ENCODE measurements around the gene PPP2R2D.
"Not testable (repeated sequence)": the region's sequence is repeated elsewhere in the genome, so short reads cannot be mapped to it uniquely, and the experiment has no call there.

The PPP2R2D gene

GRCh38 chr10:131979336-131979735, 78.5 kb downstream of the PPP2R2D start:
- no peak for DNase-seq

- no peak for DNase-seq
Observed at GRCh38 chr10:131979821-131980270, 79.0 kb downstream of the PPP2R2D start.

- no peak for DNase-seq
Observed at GRCh38 chr10:131980321-131980720, 79.5 kb downstream of the PPP2R2D start.

DNA sequence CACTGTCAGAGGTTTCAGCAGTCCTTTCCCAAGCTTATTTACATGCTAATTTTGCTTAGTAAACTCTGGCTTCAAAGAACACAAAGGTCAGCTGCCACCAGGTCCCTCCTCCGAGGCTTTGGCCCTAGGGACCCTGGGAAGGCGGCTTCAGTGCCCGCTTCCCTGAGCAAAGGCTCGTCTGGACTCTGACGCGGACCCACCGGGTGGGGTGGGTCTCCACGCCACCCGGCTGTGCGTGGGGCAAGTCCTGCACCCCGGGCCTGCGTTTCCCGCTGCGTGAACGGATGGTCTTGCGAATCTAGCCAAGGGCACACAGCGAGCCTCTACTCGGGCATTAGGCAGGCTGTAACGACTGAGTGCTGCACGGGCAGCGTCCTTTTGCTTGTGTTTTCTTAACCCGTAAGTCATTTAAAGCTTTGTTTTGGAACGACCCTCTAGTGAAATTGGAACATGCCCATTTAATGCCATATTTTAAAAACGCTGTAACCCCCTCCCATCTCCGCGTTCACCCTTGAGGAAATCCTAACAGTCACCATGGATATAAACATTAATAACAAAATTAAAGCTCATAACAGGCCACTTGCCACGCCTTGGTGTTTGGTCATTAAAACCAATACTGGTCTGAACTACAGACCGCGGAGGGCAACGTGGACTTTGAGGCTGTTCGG, 80.1 kb downstream of the PPP2R2D start:
- DNase-seq, result no peak

DNA sequence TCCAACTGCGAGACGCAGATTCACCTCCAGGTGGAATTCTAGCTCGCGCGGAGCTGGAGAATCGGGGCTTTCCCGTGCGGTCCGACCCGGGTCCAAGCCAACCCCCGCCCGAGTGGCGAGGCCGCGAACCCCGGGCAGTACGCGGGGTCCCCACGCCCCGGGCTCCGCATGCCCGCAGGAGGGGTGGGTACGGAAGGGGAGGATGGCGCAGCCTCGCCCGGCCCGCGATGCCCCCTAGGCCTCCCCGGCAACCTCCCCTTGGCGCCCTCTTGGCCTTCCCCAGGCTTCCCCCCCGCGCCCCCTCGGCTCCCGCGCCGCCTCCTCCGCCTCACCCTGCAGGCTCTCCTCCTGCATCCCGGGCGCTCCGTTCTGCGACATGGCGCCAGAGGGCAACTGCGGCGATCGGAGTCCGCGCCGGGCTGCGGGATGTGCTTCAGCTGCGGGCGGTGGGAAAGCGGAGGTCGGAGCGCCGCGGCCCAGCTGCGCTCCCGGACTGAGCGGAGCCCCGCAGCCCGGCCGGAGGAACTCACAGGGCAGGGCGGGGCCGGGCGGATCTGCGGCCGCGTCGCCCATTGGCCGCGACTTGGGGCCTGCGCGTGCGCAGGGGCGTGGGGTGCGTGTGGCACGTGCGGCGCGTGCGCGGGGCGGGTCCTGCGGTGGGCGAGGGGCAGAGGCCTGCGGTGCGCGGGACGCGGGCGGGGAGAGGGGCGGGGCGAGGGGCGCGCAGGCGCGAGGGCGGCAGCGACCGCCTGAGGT, 80.8 kb downstream of the PPP2R2D start, which contains the start of gene BNIP3:
BNIP3 (minus strand) TSS at position 495 of the 756 bp plus-strand sequence; CDS start at position 378, 117 bp downstream.
- peak; percentile 40 for DNase-seq

GRCh38 chr10:131982185-131982756, 81.5 kb downstream of the PPP2R2D start:
- no peak for DNase-seq

DNA sequence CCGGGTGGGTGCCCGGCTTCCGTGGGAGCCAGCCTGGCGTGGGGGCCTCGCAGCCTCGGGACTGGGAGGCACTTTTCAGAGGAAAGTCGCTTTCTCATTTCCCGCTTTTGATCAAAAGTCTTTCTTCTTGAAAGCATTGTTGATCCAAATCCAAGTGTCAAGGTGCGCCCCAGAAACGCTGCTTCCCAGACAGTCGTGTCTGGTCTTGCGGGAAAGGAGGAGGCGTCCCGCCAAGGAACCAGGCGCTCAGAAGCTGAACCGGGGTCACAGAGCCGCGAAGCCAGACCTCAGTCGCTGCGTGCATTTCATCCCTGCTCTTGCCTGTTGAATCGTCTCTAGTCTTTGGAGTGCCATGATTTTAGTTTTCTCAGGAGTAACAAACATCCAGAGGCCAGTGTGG, 82.0 kb downstream of the PPP2R2D start:
- DNase-seq, result no peak

- DNase-seq, result no peak
Observed at GRCh38 chr10:131983780-131984179, 83.0 kb downstream of the PPP2R2D start.

DNA sequence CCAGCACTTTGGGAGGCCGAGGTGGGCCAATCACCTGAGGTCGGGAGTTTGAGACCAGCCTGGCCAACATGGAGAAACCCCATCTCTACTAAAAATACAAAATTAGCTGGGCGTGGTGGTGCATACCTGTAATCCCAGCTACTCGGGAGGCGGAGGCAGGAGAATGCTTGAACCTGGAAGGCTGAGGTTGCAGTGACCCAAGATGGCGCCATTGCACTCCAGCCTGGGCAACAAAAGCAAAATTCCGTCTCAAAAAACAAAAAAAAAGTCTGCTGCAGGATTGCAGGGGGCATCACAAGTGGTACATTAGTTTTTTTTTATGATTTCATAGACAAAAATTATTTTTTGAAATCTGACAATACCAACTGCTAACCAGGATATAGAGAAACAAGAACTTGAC, 86.0 kb downstream of the PPP2R2D start:
- DNase-seq, result not testable (repeated sequence)

- DNase-seq, result not testable (repeated sequence)
Observed at GRCh38 chr10:131987301-131987700, 86.5 kb downstream of the PPP2R2D start.

DNA sequence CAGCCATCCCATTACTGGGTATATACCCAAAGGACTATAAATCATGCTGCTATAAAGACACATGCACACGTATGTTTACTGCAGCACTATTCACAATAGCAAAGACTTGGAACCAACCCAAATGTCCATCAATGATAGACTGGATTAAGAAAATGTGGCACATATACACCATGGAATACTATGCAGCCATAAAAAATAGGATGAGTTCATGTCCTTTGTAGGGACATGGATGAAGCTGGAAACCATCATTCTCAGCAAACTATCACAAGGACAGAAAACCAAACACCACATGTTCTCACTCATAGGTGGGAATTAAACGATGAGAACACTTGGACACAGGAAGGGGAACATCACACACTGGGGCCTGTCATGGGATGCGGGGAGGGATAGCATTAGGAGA, 87.0 kb downstream of the PPP2R2D start:
- DNase-seq, result not testable (repeated sequence)

DNA sequence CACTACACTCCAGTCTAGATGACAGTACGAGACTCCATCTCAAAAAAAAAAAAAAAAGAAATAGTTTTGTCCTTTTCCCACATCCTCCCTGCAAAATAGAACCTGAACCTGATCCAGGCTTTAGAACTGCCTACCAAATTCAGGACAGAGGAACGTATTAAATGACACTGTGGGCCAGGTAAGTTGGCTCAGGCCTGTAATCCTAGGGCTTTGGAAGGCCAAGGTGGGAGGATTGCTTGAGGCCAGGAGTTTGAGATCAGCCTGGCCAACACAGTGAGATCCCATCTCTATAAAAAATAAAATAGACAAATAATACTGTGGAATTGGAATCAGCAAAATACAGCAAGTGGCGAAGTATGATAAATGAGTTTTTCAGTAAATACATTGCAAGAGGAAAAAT, 90.9 kb downstream of the PPP2R2D start:
- DNase-seq, result no peak

DNA sequence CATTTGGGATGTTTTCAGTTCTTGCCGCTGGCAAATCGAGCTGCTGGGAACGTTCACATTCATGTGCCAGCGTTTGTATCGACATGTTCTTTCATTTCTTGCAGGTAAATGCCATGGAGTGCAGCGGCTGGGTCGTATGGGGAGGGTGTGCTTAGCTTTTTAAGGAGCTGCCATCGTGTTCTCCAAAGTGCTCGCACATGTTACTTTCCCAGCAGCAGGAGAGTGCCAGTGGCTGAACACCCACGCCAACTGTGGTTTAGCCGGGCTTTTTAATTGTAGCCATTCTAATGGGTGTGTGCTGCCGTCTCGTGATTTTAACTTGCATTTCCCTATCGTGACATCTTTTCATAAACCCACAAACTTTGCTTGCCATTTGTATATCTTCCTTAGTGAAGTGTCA, 92.5 kb downstream of the PPP2R2D start:
- no peak for DNase-seq

- no peak for DNase-seq
Observed at GRCh38 chr10:131994435-131994834, 93.6 kb downstream of the PPP2R2D start.

DNA sequence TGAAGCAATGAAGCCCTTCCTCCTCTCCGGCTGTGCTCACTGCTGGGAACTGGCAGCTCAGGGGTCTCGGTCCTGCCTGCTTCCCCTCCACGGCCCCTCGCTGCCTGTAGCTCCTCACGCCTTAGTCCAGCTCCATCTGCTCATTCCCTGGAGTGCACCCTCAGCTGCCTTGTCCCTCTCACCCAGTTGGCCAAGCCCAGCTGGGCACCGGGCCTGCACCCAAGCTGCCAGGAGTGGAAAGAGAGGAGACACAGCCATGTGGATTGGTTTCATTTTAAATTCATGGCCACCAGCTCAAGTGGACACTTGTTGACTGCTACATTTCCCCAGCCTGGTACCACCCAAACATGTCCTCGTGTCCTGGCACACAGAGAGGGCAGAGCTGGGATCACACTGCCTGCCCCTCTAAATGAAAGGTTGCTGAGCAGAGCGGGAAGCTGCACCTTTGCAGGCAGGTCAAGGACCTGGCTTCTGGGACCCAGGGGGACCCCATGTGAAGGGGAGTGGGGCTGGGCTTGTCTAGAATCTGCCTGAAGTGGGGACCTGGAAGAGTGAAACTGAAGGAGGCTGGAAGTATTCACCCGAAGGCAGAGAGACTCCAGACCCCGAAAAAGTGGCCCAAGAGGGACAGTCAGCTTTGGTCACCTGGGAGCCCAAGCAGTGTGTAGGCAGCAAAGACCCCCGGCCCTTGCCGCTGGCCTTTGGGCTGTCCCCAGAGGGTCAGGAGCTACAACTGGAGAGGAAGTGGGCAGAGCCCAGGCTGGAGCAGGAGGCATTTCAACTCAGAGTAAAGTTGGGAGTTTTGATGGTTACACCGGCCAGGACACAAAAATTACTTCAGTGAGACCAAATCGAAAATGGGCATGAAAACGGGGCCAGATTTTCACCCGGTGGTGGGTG, 95.9 kb downstream of the PPP2R2D start:
- no peak for DNase-seq

DNA sequence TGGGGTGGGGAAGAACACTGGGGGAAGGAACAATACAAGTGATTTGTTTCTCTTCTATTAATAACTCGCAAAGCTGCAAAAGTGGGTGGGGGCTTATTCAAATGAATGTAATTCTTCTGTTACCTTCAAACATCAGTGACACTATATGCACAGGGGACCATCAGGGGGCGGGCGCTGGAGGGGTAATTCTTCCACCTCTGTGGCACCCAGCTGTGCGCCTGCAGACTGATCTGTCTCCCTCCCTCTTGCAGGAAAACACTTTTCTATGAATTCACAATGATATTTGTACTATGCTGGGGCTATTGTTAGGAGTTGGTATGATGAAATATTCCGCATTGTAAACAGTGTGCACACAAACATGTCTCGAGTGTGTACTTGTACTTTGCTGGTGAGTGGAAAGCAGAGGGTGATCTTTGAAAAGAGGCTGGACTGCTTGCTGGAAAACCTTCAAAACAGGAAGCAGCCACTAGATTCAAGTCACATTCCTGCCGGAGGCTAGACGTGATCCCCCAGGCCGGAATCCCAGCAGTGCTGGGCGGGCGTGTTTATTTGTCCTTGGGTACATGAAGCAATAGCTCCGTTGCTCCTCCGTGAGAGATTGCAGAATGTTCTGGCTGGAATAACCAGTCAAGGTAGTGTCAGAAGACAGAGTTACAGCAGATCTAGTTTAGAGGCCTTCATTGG, 96.7 kb downstream of the PPP2R2D start:
- peak; percentile 36 for DNase-seq

DNA sequence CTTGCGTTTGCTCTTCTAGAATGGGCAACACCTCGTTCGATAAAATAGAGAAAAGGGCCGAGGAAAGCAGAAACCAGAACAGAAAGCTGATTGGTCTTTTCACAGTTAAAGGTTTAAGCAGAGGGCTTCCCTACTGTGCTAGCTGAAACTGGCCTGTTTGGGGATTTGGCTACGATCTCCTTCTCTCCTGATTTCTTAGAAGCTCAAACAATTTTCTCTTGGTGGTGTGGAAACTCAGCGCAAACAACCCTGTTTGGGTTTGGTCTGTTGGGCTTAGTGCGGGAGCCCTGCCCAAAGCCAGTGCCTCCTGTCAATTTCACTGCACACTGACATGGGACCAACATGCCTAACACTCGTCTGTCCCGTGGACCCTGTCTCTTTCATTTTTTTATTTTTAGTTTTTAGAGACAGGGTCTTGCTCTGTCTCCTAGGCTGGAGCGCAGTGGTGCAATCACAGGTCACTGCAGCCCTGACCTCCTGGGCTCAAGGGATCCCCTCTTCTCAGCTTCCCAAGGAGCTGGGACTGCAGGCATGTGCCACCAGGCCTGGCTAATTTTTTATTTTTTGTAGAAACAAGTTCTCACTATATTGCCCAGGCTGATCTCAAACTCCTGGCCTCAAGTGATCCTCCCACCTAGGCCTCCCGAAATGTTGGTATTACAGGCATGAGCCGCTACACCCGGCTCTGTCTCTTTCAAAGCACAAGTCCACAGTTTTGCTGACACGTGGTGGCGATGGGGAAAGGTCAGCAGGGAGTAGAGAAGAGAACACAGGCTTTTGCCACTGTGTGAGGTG, 97.4 kb downstream of the PPP2R2D start:
- no peak for DNase-seq

DNA sequence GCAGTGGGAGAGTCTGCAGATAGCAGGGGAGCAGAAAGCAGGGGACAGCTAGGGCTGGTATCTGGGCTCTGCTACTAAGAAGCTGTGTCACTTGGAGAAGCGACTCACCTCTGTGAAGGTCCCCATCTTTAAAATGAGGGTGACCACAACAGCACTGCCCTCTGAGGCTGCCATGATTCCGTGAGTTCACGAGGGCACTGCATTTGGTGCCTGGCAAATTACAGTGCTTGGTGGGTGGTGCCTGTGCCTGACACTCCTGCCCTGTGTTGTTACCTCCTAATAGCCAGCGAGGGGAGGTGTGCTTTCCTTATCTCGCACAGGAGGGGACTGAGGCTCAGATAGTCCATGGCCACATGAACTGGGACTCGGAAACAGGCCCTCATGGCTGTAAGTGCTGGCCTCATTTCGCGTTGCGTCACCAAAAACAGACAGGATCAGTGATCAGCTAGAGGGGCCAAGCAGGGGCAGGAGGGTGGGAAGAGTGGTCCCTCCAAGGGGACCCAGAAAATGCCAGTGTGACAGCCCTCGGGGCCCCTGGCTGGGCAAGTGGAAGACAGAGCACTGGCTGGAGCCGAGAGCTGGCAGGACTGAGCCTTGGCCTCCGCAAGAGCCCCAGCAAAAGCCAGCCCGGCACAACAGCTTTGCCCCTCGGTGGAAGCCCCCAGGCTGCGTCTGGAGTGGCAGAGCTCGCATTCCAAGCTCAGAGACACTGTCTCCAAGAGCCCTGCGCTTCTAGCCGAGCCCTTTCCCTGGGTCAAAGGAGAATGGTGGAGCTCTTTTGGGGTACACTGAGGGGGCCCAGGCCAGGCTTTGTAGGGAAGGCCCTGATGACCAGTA, 98.3 kb downstream of the PPP2R2D start:
- DNase-seq, result no peak

- peak; percentile 81 for DNase-seq
Observed at GRCh38 chr10:132001238-132001972, 100.6 kb downstream of the PPP2R2D start.

- no peak for DNase-seq
Observed at GRCh38 chr10:132002004-132002403, 101.2 kb downstream of the PPP2R2D start.

Measured in SHP77 treated with DMSO at 0.1 percent for 48 hours (cell line).